LNCAP (cell line): ENCODE data around the gene CACNA1A.

Experiments used
- TF ChIP-seq, protein P1 (sequence below): fragments of 450-650 bp; IDR thresholded peaks from 2 replicates; pipeline ENCODE4 v1.5.1; 2017; ENCODE audit warnings: mild to moderate bottlenecking

CACNA1A gene

DNA sequence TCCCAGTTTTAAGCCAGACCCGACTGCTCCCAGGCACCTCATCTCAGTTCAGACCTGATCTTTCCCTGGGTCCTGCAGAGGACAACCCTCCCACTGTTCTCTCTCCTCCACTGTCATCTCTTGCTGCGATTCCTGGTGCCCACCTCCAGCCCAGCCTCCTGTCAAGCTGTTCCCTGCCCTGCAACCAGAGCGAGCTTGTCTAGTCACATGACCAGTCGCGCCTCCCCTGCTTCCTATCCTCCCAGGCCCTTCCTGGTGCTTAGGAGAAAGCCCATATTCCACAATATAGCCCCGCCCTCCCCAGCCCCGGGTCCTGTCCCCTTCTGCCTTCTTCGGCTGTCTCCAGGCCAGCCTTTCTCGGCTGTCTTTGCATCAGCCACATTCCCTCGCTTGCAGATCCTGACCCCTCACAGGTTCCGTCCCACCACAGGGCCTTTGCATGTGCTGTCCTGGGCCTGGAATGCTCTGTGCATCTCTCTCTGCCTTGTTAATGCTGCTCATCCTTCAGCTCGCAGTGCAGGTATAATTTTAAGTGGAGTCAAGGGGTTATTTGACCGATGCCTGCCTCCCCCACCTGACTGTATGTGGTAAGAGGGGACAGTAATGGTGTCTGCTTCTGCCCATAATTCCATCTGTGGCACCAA lies 267.3 kb downstream of the CACNA1A start:
- TF ChIP-seq, protein P1, sequence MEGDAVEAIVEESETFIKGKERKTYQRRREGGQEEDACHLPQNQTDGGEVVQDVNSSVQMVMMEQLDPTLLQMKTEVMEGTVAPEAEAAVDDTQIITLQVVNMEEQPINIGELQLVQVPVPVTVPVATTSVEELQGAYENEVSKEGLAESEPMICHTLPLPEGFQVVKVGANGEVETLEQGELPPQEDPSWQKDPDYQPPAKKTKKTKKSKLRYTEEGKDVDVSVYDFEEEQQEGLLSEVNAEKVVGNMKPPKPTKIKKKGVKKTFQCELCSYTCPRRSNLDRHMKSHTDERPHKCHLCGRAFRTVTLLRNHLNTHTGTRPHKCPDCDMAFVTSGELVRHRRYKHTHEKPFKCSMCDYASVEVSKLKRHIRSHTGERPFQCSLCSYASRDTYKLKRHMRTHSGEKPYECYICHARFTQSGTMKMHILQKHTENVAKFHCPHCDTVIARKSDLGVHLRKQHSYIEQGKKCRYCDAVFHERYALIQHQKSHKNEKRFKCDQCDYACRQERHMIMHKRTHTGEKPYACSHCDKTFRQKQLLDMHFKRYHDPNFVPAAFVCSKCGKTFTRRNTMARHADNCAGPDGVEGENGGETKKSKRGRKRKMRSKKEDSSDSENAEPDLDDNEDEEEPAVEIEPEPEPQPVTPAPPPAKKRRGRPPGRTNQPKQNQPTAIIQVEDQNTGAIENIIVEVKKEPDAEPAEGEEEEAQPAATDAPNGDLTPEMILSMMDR = no peak

DNA sequence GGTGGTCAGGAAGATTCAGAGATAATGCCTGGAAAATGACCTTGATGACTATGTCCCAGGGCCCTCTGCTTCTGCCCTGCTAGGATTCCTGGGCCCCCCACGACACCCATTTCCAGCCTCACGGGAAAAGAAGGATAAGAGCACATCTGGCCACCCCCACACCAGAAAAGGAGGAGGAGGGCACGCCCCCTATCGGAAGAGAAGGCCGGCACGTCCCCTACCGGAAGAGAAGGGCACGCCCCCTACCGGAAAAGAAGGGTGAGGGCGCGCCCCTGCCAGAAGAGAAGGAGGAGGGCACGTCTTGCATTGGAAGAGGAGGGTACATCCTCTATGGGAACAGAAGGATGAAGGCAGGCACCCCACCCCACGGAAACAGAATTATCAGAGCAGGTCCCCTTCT lies 271.8 kb downstream of the CACNA1A start:
- TF ChIP-seq, protein P1 = peak; percentile 57

DNA sequence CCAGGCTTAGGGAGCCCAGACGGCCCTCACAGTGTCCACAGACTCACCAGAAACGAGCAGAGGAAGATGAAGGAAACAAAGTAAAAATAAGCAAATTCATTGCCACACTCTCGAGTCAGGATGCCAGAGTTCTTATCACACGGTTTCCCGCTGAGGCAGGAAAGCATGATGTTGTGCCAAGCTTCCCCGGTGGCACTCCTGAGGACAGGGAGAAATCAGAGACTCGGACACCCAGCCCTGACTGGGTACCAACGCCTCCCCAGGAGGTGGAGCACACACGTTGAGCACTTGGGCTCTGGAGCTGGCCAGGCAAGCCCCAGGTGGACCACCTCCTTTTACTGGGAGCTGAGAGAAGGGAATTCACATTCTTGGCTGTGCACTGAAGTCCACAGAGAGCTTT lies 274.6 kb downstream of the CACNA1A start:
- TF ChIP-seq, protein P1 = no peak

DNA sequence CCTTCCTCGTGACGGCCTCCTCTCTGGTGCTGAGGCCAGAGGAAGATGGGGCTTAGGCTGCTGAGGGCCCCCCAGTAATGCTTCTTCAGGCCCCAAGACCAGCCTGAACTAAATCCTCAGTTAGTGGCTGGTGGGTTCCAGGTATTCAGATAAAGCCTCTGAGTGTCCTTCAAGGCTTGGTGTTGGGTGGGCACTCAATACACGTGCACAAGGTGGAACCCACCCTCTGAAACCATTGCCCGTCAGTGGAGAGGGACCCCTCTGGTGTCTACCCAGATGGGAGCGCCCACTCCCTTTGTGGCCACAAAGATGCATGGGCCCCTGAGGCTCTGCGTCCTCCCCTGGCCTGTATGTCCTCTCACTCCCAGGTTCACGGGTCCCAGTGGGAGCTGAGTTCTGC lies 277.0 kb downstream of the CACNA1A start:
- TF ChIP-seq, protein P1 = no peak

DNA sequence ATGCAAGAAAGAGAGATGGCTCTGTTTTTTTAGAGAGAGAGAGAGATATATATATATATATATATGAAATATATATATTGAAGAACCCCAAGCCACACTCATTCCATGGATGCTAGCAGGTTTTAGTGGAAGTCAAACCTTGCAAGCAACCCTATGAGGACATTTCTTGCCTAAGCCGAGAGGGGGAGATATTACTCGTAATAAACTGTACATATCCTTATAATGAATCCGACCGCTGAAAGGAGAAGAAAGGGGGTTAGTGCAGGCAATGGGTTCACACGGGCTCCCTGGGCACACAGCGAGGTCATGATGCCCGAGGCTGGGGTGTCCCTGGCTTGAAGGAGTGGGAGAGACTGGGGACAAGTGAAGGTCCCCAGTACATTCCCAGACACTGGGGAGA lies 277.7 kb downstream of the CACNA1A start:
- TF ChIP-seq, protein P1 = no peak

DNA sequence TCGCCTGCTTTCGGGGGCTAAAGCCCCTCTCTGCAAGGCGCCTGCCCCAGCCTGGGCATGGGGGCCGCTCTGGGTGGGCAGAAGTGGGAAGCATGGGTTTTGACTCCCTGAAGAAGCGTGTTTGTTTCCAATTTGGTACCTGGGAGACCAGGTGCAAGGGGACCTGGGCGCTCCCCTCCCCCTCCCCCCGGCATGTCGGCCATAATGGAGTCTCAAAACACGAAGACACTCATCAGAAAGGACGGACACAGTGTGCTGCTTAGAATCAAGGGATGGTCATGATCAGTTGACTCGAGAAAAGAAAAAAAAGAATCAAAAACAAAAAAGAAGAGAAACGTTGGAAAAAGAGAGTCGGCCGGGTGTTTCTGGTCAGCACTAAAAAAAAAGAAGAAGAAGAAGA lies 279.3 kb downstream of the CACNA1A start:
- TF ChIP-seq, protein P1 = no peak

DNA sequence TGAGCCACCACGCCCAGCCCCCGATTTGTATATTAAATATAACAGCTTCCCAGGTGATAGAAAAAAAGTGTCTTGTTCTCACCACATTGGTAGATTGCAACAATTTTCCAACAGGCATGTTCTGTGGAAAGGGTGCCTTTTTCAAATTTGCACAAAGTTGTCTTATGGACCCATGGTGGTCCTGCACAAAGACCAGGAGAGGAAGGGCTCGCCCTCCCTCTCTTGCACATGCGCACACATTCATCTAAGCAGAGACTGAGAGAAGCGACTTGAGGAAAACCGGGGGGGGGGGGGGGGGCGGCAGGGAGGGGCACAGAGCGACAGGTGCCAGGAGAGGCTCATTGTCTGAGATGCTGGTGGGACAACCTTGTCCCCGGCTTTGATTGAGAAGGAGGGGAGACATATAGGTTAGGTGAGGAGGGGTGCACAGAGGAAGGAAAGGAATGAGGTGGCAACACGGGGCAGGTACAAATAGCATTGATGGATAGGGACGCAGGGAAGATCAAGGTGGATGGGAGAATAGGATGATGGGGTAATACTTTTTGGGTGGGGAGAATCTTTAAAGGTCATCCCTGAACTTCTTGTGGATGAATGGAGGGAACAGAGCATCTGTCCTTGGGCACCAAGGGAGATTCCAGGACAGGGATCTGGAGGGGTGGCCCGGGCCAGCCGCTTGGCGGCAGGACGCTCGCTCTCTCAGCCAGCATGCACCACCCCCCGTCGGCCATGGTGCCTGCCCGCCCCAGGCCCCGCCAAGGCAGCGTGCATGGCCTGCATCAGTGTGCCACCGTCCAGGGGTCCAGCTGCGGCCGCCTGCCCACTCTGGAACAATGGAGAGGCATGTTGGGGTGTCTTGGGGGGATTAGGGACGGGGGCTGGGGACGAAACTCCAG lies 280.1 kb downstream of the CACNA1A start:
- TF ChIP-seq, protein P1 = no peak
